Esophagus squamous epithelium (tissue), 4 donors: ENCODE data around the gene SUPT4H1.

Experiments
- CTCF ChIP-seq, 6 experiments: fragments of 450-650 bp in 4 of 6; fragments of 200-600 bp in 2 of 6; sonication (generic) in 2 of 6; IDR thresholded peaks; one replicate each; pipeline ENCODE4 v1.5.1; 2016 to 2019; ENCODE audit warnings: antibody characterized with exemption in 6 of 6, mild to moderate bottlenecking in 4 of 6, moderate library complexity in 4 of 6
- POLR2A ChIP-seq, 4 donors: fragments of 450-650 bp; IDR thresholded peaks; one replicate each; pipeline ENCODE4 v1.6.1; 2017; ENCODE audit warnings: antibody characterized with exemption in 4 of 4, mild to moderate bottlenecking in 4 of 4, moderate library complexity in 3 of 4

GRCh38 chr17:58334661-58335060, 17.3 kb downstream of the SUPT4H1 start:
- no peak for TF ChIP-seq CTCF (IDR thresholded peaks at IDR 0.05)
- no peak for TF ChIP-seq POLR2A (IDR thresholded peaks at IDR 0.05)
